Measurements from ENCODE around the gene ZNF777. TPM values are rescaled to one million over a fixed set of nuclear protein-coding genes. Genes with fewer than 3 reads are reported as not detected.
A peak's percentile ranks its signal among the peaks of the same experiment; 100 is the strongest.

Gene ZNF777
- total and polyA plus RNA-seq, 11 donors = 6.5 to 10.7 (median 7.5) TPM

DNA sequence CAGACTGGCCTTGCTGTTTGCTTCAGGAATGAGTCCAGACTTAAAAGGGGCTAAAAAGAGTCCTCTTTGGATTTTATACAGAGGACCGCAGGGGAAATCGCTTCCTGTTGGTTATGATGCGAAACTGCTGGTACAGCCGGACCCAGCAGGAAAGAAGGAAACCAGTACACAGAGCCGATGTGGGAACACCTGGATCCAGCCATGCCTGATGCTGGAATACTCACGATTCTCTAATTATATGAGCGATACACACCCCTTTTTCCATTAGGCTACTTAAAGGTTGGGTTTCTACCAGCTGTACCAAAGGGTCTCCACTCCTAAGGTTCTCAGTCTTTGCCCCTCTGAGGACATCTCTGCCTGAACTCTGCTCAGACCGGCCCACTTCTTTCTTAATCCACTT lies 27.7 kb downstream of the ZNF777 start:
- H3K9me3 ChIP-seq = no peaks in the 10 kb centered on the region
- intact Hi-C loops (cut with DNase I) = no loop called here
- H3K27ac ChIP-seq = no peak overlapping the region
- 91 to 94% (median 93%) methylated on average over 8 of the region's 8 CpGs for WGBS, 4 donors
- H3K36me3 ChIP-seq = peaks cover 0 to 70% (median 60%) of the 10 kb centered on the region in 9 donors
- no peak overlapping the region for H3K4me3 ChIP-seq
- ATAC-seq = no peak
- no peak for DNase-seq
- no peaks in the 10 kb centered on the region for H3K4me1 ChIP-seq
- no peaks in the 10 kb centered on the region for H3K27me3 ChIP-seq
- TF ChIP-seq POLR2A (IDR thresholded peaks at IDR 0.05) (no peak), CTCF (IDR thresholded peaks at IDR 0.05) (no peak)

DNA sequence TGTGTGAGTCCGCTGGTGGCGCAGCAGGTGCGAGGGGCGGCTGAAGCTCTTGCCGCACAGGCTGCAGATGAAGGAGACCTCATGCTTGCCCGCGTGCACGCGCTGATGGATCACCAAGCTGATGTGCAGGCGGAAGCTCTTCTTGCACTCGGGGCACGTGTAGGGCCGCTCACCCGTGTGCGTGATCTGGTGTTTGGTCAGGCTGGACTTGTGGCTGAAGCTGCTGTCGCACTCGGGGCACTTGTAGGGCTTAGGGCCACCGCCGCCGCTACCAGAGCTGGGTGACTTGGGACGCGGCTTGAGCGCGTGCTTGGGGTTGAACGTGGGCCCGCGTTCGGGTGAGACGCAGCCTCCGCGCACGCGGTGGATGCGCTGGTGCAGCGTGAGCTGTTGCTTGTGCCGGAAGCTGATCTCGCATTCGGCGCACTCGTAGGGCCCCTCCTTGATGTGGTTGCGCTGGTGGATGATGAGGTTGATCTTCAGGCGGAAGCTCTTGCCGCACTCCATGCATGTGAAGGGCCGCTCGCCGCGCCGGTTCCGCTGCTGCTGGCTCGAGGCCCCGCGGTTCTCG lies 28.7 kb downstream of the ZNF777 start:
- ATAC-seq (peak in 1 of 4 donors; percentile 28), DNase-seq (no peak)
- Histone ChIP-seq H3K27me3 (no peaks in the 10 kb centered on the region), H3K9me3 (no peaks in the 10 kb centered on the region), H3K27ac (no peak overlapping the region), H3K4me3 (no peak overlapping the region), H3K4me1 (no peaks in the 10 kb centered on the region), H3K36me3 (peaks cover 0 to 67% (median 58%) of the 10 kb centered on the region in 9 donors)
- 94 to 95% (median 95%) methylated on average over 48 to 53 of the region's 53 CpGs for WGBS, 4 donors
- intact Hi-C loops (cut with DNase I) = no loop called here
- TF ChIP-seq POLR2A (IDR thresholded peaks at IDR 0.05) (no peak), CTCF (IDR thresholded peaks at IDR 0.05) (no peak)

DNA sequence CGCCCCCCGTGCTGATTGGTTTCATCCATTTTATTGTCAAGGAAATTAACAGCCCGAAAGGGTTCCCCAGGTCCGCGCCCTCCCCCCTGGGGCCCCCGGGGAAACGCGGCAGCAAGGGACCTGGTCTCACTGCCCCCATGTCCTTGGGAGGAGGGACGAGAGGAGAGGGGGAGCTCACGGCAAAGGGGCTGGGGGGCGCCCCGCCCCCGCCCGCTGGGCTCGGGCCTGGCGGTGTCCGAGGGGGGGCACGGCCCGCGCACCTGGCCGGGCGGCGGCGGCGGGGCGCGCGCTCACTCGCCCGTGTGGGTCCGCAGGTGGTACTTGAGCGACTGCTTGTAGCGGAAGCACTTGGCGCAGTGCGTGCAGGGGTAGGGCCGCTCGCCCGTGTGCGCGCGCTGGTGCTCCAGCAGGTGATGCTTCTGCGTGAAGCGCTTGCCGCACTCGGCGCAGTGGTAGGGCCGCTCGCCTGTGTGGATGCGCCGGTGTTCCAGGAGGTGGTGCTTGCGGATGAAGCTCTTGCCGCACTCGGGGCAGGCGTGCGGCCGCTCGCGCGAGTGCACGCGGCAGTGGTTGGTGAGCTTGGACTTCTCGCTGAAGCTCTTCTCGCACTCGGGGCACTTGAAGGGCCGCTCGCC lies 29.3 kb downstream of the ZNF777 start:
- WGBS, 4 donors = 91 to 93% (median 92%) methylated on average over 44 to 66 of the region's 66 CpGs
- Histone ChIP-seq H3K36me3 (peaks cover 0 to 62% (median 55%) of the 10 kb centered on the region in 9 donors), H3K4me1 (no peaks in the 10 kb centered on the region), H3K27me3 (no peaks in the 10 kb centered on the region), H3K4me3 (no peak overlapping the region), H3K9me3 (no peaks in the 10 kb centered on the region), H3K27ac (no peak overlapping the region)
- intact Hi-C loops (cut with DNase I) = no loop called here
- no peak for TF ChIP-seq CTCF (IDR thresholded peaks at IDR 0.05)
- TF ChIP-seq POLR2A (IDR thresholded peaks at IDR 0.05) = no peak
- ATAC-seq (no peak), DNase-seq (no peak)

DNA sequence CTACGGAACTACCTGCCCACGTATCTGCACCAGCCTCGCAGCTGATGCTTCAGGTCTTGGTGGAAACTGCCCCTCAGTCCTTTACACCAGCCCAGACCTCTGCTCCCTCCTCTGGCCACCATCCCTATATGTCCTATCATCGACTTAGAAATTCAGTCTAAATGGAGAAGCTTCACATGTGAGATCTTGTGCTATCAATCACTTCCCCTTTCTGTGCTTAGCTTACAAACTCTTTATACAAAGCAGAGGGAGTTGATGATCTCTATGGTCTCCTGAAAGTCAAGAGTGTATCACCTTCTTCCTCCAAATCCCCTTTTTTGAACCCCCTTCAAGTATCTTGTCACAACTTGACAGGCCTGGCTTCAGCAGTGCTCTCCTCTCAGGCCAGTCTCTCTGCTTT lies 30.7 kb downstream of the ZNF777 start:
- Histone ChIP-seq H3K27ac (no peak overlapping the region), H3K4me1 (no peaks in the 10 kb centered on the region), H3K4me3 (no peak overlapping the region), H3K9me3 (no peaks in the 10 kb centered on the region), H3K27me3 (no peaks in the 10 kb centered on the region), H3K36me3 (peaks cover 0 to 49% (median 41%) of the 10 kb centered on the region in 9 donors)
- no peak for ATAC-seq
- intact Hi-C loops (cut with DNase I) = no loop called here
- no peak for DNase-seq
- no peak for TF ChIP-seq CTCF (IDR thresholded peaks at IDR 0.05)
- TF ChIP-seq POLR2A (IDR thresholded peaks at IDR 0.05) = no peak
- 87 to 95% (median 90%) methylated on average over 4 of the region's 4 CpGs for WGBS, 4 donors

Data from heart left ventricle (tissue), 16 donors.